ENCODE measurements around the gene OTOGL.

- TF ChIP-seq TAF1 (IDR thresholded peaks at IDR 0.05; ENCODE audit: borderline replicate concordance, insufficient read depth, low read length) (no peak), SIN3A (IDR thresholded peaks at IDR 0.05; ENCODE audit: borderline replicate concordance, insufficient read depth, low read length) (no peak), REST (IDR thresholded peaks at IDR 0.05; ENCODE audit: insufficient read depth in 1 of 2, low read depth in 2 of 2, low read length in 2 of 2) (no peak), POLR2AphosphoS5 (IDR thresholded peaks at IDR 0.05; ENCODE audit: low read depth, low read length) (no peak), FOXP2 (optimal IDR thresholded peaks at IDR 0.05; ENCODE audit: borderline replicate concordance, extremely low read depth, extremely low read length, insufficient read depth) (no peak)
Observed at GRCh38 chr12:80320121-80320678, 220.9 kb downstream of the OTOGL start.
